Colon (tissue), 2 donors: Measurements from ENCODE around the gene PLEKHO1.

Experiments used
- FAIRE-seq: peaks from 2 replicates; lab custom pipeline; 2012; peaks lifted over from hg19 to GRCh38; lab: Jason Lieb, UNC
- donor health status: control.
- donor health status: control.

Gene PLEKHO1

DNA sequence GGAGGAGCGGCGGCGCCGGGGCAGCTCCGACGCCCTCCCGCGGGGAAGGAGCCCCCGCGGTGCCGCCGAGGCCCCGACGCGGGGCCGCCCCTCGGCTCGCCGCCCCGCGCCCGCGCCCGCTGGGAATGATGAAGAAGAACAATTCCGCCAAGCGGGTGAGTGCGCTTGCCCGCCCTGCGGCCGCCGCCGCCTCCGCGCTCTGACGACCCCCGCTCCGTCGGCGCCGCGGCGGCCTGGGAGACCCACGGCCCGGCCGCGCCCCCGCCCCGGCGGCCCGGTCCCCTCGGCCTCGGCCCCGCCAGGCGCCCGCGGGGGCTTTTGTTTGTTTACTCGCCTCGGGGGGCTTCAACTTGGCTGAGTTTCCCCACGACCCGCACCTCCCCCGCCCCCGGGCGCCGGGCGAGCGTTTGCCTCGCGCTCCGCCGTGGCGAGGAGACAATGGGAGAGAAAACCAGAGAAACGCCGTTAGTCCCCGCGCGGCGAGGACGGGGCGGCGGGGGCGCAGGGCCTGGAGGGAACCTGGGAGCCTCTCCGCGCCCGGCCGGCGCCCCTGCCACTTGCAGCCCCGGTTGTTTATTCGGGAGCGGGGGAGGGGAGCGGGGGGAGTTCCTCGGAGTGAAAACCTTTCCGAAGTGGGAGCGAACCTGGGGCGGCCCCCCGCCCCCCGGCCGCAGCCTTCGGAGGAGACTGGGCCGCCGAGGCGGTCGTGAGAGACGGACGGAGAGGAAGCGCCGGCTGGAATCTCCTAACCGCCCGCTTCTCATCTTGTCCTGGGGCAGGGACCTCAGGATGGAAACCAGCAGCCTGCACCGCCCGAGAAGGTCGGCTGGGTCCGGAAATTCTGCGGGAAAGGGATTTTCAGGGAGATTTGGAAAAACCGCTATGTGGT, 661 bp downstream of the PLEKHO1 start:
- no peak for FAIRE-seq

DNA sequence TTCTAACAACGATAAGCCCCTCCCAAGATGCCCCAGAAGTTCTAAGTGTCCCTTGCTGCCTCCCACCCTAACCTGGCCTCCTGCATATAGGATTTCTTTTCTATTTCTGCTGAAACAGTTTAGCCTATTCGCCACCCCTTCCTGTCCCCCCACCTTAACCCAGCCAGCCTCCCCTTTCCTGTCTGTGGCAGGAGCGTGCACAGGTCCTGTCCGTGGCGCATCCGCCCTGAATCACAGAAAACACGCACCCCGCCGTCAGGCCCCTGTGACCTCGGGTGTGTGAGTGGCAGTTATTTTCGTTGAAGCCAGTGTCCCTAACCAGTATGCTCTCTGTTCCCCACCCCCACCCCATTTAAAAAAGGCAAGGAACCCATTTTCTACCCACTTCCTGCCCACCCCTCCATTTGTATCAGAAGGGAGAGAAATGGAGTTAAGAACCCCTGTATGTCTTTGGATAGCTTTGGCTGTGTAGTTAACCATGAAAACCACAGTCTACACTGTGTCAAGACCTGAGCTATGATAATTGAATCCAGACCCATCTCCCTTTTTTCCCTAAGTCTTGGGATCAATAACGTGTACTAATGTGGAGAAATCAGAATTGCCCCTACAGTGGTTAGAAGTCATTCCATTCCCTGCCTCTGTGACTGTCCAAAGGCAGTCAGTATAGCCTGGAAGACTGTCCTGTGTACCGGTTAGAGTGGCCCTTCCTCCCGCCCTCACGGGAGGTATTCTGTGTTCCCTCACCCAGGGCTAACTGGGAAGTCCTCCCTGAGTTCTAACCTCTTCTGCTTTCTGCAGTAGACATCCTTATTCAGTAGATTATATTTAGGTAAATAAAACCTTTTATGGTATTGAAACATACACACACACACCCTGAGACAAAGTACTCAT, 1.8 kb downstream of the PLEKHO1 start:
- no peak for FAIRE-seq

DNA sequence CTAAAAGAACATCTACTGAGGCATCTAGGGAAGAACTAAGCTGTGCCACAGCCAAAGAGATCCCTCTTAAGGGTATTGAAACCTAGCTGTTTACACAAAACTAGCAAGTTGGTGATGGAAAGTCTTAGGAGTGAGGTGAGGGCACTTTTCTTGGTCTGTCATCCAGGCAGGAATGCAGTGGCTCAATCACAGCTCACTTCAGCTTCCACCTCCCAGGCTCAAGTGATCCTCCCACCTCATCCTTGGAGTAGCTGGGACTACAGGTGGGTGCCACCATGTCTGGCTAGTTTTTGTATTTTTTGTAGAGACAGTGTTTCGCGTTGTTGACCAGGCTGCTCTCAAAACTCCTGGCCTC, 2.4 kb downstream of the PLEKHO1 start:
- FAIRE-seq: no peak

DNA sequence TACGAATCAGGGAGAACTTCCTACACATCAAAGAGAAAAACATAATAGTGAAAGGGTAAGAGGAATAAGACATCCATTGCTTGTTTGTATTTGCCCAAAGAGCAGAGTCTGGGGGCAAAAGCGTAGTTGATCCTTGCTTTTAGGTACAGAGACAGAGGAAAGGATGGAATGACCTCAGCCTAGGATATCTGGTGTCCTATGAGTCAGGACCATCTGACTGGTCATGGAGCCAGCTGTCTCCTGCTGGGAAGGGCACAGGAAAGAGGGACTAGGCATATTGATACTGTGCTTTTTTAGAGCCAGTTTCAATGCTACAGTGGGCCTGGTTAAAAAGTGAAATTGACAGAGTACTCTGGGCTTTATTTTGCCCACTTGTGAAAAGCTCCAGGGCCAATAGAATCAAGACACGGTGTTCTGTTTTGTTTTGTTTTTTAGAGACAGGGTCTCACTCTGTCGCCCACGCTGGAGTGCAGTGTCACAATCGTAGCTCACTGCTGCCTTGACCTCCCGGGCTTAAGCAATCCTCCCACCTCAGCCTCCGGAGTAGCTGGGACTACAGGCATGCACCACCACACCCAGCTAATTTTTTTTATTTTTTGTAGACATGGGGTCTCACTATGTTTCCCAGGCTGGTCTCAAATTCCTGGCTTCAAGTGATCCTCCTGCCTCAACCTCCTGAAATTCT, 3.2 kb downstream of the PLEKHO1 start:
- no peak for FAIRE-seq

DNA sequence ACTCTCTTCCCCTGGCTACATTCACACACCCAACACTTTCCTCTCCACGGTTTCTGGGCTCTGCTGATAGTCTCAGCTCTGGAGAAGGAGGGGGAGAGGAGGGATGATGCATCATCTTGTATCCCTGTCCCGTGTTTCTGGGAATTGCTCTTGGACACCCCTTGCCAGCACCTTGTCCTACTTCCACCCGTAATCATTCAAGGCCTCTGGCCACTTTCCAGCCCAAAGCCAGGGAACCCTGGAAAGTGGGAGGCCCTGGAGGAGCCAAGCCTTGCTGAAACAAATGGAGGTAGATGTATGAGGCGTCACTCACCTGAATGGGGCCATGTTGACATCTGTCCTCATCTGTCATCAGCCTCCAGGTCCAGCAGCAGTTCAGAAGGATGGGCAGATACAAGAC, 4.4 kb downstream of the PLEKHO1 start:
- no peak for FAIRE-seq

DNA sequence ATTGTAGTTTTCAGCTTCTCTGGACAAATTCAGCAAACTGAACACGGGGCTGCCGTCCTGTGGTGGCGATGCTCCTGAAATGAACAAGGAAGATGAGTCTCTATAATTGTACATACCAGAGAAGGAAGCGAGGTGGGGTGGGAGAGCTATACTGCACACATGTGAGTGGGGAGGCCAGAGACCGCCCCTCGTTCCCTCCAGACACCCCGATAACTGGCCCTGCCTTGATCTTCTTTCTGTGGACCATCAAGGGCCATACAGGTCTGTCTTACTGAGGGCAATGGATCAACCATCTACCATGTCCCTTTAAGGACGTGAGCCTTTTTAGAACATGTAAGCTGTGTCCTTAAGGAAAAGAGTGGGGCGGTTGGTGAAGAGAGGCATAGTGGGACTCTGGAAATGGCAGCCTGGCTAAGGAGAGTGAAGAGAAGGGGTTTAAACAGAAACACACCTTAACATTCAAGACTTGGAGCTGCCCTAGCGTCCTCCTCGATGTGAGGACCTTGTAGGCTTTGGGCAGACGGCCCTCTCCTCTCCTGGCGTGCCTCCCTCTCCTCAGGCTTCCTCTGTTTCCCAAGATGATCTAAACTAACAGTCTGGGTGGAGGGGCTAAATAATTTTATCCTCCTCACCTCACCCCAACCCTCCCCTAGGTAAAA, 5.8 kb downstream of the PLEKHO1 start:
- FAIRE-seq: no peak

DNA sequence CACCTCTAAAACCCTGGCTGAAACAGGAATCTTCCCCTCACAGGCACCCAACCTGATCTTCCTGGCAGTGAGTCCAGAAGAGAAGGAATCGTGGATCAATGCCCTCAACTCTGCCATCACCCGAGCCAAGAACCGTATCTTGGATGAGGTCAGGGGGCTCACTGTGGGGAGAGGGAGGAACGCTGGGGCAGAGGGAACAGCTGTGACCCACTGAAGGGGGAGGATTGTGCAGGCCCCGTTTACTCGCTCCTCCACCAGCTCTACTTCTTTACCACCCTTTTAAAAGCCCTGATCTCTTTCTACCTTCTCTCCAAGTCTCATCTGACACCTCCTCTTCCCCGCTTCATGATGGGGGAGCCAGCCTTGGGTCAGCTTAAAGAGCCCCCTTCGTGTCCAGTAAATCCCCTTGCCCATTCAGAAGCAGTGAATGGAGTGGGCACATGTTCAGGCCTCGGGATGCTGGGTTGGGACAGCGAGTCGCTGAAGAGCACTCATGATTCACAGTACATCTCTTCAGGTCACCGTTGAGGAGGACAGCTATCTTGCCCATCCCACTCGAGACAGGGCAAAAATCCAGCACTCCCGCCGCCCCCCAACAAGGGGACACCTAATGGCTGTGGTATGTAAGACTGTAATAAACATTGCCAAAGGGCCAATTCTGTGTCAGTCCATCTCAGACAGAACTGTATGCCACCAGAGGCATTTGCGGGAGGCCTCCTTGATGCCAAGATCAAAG, 7.3 kb downstream of the PLEKHO1 start:
- FAIRE-seq: no peak

DNA sequence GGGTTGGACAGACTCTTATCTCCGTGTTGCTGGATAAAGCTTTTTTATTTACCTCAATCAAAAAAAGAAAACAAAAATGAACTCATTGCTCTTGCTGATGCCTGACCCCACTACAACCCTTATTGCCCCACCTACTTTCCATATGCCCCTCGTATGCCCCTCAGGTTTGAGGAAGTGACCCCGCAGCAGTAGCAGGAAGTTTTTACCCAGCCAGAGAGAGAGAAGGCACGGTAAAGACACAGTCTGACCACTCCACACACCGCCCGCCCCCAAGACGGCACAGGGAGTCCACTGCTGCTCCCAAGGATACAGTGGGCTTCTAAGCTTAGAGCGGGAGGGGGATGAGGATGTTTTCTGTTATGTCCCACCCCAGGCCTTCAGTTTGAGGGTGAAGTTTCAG, 9.8 kb downstream of the PLEKHO1 start:
- FAIRE-seq: no peak

DNA sequence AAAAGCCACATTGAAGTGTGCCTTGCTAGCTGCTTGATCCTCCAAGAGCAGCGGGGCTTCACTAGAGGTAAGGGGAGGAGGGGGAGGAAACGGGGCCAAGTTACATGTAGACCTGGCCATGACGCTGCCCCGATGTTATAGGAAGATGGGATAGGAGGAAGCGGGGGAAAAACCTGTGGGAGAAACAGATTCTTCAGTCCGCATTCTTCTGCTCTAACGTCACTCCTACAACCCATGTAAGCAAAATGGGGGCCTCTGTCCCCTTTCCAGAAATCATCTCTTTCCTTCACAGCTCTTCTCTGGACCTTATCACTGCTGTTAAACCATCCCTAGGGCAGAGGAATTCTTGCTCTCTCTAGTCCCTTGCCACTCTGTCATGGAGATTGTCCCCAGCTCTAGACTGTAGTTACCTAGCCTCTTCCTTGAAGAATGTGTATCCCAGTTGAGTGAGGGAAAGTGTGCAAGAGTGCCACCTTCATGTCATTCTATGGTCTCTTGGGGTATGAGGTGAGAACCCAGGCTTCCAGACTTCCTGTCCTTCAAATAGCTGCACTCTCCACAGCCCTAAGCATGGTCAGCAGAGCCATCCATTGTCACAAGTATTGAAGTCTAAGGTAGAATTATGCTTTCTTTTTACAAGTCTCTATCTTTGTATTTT, 11.4 kb downstream of the PLEKHO1 start:
- no peak for FAIRE-seq

DNA sequence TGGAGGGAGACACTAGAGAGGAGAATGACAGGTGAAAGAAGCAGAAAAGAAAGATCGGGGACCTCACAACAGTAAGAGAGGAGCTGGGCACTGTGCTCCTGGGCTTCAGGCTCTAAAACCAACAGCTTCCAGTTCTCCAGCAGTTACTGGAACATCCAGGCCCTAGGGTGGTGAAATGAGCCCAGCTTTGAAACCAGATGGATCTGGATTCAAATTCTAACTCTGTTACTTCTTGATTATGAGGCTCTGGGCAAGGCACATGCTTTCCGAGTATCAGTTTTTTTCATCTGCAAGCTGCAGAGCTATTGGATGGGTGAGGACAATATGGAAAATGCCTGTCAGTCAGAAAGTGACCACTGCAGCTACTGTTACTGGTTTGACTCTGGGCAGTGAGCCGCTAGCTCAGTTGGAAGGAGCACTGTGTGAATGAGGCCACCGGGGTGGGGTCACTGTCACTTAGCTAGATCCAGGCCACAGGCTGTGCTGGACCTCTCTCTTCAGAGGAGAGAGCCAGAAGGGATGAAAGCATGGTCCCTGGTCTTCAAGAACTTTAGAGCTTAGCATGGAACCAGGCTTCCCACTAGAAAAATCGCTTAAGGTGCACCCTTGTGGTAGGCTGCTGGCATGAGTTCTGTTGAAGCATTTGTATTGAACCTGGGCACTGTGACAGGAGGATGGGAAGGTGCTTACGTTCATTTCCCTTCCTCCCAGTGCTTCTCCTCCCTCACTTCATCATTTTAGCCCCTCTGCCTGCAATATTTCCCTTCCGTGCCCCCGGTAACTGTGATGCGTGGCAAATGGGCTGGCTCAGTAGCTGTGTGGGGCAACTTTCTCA, 12.2 kb downstream of the PLEKHO1 start:
- FAIRE-seq: no peak

DNA sequence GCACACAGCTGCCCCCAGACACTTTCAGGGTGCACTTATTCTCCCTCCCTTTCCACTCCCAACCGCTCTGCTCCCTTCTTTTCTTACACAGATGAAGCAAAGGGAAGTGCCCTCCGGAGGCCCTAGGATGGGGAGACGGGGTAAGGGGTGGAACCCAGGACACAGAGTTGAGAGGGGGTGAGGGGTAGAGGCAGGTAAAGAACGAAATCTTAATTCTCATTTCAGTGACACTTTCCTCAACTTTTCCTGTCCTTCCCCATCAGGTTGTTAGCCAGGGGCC, 12.8 kb downstream of the PLEKHO1 start:
- FAIRE-seq: no peak

DNA sequence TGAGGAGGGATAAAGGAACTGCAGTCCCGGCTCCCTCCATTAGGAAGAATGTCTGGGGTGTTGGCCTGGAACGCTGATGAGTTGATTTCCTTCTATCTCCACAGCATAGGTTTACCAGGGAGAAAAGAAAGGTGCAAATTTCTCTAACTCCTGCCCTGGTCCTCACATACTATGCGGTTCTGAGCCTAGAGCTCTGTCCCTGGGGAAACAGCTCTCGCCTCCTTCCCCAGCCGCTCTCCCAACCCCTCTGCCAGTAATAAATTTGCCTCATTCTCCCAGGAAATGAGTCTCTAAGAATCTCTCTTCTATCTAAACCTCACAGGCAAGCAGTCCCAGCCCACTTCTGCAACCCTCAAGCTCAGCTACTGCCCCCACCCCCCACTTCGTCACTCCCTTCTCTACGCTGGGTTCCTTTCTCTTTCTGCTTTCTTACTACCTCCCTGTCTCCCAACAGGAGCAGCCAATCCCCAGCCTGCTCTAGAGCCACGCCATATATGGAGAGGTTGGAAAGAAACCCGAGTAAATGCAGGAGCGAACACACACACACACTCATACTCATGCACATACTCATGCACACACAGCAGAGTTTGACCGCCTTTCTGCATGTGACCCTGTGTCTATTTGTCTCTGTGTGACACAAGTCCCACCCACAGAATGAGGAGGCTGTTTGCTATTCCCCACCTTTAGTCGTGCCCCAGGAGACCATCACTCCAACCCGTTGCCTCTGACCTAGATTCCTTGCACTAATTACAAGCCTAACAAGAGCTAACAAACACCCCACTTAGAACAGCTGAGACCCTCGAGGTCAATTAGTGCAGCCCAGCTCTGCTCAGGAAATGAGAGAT, 13.4 kb downstream of the PLEKHO1 start:
- no peak for FAIRE-seq

DNA sequence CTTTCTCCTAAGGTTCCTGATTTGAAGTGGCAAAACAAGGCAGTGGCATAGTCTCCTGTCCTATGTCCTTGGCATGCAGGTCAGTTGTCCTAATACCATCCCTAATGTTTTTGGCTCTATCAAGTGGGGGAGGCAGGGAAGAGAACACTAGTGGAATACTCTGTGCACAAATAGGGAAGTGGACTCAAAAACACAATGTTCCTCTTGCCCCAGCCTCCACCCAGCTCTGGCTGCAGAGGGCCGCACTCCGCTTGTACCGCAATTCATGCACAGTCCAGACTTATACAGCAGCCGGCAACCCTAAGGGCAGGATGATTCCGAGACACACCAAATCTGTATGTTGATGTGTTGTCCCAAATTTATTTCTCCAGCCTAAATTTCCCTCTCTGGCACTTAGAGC, 14.5 kb downstream of the PLEKHO1 start:
- no peak for FAIRE-seq

DNA sequence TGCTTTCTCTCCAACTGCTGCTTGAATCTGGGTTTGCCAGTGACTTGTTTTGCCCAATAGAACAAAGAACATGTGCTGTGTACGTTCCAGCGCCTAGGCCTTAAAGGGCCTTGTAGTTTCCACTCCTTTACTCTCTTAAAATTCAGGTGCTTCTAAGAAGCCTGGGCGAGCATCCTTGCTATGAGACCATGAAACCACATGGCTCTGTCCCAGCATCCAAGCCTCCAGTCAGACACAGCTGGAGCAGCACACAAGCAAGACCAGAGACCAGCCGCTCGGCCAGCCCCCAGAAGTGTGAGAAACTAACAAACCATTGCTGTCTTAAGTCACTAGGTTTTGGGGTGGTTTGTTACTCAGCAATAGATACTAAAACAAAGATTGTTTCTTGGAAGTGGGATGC, 15.1 kb downstream of the PLEKHO1 start:
- no peak for FAIRE-seq

DNA sequence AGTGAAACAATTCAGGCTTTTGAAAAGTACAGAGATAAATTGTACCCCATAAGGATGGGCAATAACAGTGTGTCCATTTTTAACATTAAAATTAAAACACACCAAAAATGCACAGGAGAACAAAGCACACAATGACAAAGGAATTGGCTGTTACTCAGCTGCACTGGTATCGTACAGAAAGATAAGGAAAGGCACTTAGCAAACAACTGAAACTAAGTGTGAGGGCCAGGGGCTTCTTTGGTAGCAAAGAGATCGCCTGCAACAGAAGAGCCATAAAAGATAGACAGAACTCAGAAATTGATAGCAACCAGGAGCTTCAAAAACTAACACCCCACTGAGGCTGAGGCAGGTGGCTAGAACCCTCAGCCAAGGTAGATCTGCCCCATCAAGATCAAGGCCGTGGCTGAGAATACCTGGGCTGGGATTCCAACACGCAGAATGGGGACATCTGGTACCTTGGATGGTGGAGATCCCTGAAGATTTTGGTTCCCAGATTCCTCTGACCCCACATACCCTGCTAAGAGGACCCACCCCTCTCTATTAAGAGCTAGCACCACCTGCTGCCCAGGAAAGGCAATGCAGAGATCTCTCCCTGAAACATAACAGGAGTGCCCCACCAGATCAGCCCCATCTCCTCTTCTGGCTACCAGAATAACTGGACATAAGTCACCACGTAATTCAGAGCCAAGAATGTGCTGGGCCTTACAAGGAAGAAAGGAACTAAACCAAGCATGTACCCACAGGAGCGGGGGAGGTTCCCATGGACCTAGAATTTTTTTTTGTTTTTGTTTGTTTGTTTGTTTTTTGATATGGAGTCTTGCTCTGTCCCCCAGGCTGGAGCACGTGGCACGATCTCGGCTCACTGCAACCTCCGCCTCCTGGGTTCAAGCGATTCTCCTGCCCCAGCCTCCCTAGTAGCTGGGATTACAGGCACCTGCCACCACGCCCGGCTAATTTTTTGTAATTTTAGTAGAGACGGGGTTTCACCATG, 16.2 kb downstream of the PLEKHO1 start:
- no peak for FAIRE-seq

DNA sequence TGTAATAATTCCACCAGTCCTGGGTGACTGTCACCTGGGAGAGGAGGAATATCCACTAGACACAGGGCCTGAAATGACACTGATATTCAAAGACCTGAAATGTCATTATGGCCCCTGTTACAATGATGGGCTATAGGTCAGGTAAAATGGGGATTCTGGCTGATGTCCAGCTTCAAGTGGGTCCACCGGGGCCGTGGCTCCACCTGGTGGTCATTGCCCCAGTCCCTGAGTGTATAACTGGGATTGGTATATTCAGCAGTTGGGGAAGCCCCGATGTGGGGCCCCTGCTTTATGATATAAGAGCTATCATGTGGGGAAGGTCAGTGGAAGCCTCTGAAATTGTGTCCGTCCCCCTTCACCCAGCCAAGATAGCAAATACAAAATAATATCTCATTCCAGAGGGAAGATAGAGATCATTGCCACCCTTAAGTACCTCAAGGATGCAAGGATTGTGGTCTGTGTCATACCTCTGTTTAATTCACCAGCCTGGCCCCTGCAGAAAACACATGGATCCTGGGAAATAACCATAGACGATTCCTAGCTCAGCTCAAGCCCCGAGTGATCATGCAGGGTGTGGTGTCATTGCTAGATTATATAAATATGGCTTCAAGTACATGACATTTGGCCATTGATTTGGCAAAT, 19.4 kb downstream of the PLEKHO1 start:
- no peak for FAIRE-seq

DNA sequence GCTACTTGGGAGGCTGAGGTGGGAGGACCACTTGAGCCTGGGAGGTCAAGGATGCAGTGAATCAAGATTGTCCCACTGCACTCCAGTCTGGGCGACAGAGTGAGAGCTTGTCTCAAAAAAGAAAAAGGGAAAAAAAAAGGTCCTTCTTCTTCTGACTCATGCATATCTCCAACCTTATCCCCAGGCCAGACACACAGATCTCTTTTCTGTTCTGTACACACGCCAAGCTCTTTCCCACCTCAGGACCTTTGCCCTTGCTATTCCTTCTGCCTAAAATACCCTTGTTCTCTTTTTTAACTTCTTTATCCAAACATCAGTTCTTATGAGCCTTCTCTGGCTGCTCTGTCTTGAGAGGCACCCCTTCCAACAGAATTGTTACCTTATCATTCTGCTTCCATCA, 22.1 kb downstream of the PLEKHO1 start:
- FAIRE-seq: no peak
